MM.1S (cell line): Measurements from ENCODE around the gene RAB6C.
"Not testable (repeated sequence)": the region's sequence is repeated elsewhere in the genome, so short reads cannot be mapped to it uniquely, and the experiment has no call there.

Source experiments
- CTCF ChIP-seq: fragments of 300-600 bp; sonication (generic); IDR thresholded peaks from 2 replicates; pipeline ENCODE4 v1.5.1; 2016; ENCODE audit warnings: antibody characterized with exemption, low read length, mixed read lengths
- EZH2phosphoT487 ChIP-seq: fragments of 300-600 bp; sonication (generic); IDR thresholded peaks from 2 replicates; pipeline ENCODE4 v1.6.1; 2018; ENCODE audit warnings: antibody characterized with exemption, low read length

GRCh38 chr2:129993151-129993550 lies 13.7 kb downstream of the RAB6C start:
- not testable (repeated sequence) for TF ChIP-seq CTCF, EZH2phosphoT487
